HG03565 (cell line): ENCODE measurements around the gene STOX2.

Experiments
- ATAC-seq: cut with Tn5 transposase; IDR thresholded peaks from one replicate; pipeline ENCODE4 v1.9.1; 2021; ENCODE audit warnings: mild to moderate bottlenecking, moderate library complexity; ENCODE audit not compliant: unreplicated experiment

STOX2 gene

GRCh38 chr4:183984566-183984965, 79.5 kb downstream of the STOX2 start:
- no peak for ATAC-seq

- no peak for ATAC-seq
Observed at GRCh38 chr4:183985786-183986185, 80.7 kb downstream of the STOX2 start.

- ATAC-seq = no peak
Observed at GRCh38 chr4:183986291-183986970, 81.3 kb downstream of the STOX2 start.

- ATAC-seq = no peak
Observed at GRCh38 chr4:183986971-183987946, 82.2 kb downstream of the STOX2 start.

DNA sequence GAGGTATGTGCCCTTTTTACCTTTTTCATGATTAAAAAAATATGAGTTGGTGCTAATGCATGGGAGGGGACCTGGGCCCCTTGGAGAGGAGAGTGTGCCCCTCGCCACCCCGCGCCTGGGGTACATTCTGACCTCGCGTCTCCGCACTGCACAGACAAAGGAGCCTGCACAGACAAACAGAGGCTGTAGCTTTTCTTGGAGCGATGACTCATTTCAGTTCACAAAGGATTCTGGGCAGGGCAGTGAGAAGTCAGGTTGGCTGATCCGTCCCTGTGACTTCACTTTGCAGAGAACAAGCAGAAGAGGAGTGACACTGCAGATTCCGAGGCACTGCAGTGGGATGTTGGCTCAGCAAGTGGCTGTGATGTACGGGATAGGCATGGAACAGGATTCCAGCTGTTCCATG, 82.9 kb downstream of the STOX2 start:
- ATAC-seq = no peak

DNA sequence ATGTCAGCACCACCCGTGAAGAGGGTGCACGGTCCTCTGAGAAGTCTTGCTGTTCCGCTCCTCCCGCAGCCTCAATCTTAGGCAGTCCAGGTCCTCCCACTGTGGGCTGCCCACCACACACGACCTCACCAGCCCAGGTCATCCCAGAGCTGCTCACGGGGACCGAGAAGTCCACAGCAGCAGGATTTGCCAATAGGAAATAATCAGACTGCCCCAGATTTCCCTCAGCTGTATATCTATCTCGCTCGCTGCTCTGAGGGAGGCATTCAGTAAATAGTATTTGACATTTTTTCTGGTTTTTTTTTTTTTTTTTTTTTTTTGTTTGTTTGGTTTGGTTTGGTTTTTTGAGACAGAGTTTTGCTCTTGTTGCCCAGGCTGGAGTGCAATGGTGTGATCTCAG, 83.8 kb downstream of the STOX2 start:
- no peak for ATAC-seq

DNA sequence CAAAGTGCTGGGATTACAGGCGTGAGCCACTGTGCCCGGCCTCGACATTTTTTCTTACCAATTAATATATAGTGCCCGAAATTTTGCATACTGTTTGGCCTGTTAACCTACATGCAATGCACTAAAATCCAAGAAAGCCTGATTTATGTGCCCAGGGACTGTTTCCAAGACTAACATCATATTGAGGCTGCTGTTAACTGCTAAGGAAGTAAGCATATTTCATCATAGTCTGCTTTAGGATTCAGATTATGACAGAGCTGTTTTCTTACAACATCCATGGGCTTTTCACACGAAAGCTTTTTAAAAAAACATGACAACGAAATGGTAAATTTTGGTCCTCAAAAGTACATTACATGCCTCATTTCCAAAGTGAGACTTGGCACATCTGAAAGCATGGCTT, 84.4 kb downstream of the STOX2 start:
- no peak for ATAC-seq

DNA sequence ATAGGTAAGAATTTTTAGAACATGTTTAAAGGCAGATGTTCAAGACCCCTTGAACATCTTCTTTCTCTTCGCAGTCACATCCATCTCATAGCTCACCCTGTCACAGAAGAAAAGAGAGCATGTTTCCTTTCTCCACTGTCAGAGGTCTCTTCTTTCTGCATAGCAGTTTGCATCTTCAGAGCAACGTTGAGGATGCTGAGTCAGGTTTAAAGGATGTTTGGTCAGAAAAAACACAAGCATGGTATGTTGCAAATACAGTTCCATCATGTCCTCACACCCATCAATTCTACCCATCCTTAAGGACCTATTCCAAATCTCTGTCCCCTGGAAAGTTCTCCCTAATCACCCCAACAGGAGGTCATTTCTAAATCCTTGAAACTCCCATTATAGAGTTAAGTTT, 84.8 kb downstream of the STOX2 start:
- ATAC-seq = no peak

GRCh38 chr4:183993676-183994075, 88.6 kb downstream of the STOX2 start:
- no peak for ATAC-seq

- ATAC-seq = no peak
Observed at GRCh38 chr4:183995570-183995969, 90.5 kb downstream of the STOX2 start.

- ATAC-seq = no peak
Observed at GRCh38 chr4:183996868-183997267, 91.8 kb downstream of the STOX2 start.

DNA sequence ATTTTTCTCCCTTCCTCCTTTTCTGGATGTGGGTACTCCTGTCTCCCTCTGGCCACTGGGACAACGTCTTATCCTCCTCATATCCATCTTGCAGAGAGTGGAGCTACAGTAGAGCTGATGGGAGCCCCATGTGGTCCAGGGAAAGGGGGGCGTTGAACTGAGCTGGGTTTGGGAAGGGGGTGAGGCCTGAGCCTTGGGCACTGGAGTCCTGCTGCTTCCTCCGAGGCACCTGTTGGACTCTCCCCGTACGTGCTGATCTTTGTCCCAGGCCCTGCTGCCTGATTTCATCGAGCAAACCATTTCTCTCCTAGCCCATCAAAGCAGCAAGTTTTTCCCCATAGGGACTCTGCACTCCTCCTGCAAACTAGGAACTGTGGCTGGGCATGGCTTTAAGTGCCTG, 94.3 kb downstream of the STOX2 start:
- no peak for ATAC-seq

DNA sequence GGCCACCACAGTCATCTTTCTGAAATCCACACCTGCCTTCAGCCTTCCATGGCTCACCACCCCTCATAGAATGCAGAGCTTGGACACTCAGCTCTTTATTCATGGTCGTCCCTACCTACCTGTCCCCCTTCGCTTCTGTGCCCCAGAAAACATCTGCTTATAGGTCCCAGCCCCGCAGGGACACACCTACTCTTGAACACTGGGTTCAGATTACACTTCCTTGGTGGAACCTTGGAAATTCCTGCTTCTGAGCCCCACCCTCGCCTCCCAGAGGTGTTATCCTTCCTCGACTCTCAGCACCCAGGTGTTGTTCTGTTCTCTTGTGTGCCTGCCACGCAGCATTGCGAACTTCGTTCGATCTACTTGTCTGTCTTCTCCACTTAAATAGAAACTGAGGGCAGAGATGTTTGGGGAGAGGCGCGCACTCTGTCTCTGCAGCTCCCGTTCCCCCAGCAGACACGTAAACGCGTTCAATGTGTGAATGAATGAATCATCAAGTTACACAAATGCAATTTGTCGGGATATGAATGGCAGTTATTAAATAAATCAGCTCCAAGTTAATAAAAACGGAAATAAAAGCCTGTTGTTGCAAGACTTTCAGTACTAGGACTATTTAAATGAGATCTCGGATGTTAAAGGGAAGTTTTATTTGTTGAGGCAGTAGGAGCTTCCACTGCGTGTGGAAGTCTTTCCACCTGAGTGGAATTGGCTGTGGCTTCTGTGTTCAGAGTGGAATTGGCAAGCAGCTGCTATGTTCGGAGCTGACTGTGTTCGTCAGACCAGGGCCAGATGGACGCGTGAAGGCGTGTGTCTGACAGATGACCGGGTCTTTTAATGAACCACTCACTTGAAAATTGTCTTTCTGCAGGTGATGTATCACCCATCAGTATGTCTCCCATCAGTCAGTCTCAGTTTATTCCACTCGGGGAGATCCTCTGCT, 95.6 kb downstream of the STOX2 start:
- ATAC-seq = no peak

GRCh38 chr4:184003433-184003832, 98.3 kb downstream of the STOX2 start:
- no peak for ATAC-seq

DNA sequence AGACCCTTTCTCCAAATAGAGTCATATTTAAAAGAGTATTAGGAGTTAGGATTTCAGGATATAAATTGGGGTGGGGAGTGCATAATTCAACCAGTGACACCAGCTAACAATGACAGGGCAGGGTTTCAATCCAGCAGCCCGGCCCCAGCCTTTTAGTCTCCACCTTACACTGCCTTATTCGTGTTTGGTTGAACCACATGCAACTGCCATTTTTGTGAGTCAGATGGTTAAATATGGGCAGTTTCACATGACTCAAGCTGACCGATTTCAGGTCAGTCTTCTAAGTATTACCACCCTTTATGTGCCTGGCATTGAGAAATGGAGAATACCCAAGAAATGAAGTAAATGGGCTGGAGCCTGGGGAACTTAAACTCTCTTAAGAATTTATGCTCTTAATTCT, 102.8 kb downstream of the STOX2 start:
- ATAC-seq = no peak

GRCh38 chr4:184010696-184011095, 105.6 kb downstream of the STOX2 start:
- ATAC-seq = no peak

- no peak for ATAC-seq
Observed at GRCh38 chr4:184011826-184012380, 106.8 kb downstream of the STOX2 start.

- no peak for ATAC-seq
Observed at GRCh38 chr4:184012937-184013336, 107.8 kb downstream of the STOX2 start.

- no peak for ATAC-seq
Observed at GRCh38 chr4:184014301-184014700, 109.2 kb downstream of the STOX2 start.

DNA sequence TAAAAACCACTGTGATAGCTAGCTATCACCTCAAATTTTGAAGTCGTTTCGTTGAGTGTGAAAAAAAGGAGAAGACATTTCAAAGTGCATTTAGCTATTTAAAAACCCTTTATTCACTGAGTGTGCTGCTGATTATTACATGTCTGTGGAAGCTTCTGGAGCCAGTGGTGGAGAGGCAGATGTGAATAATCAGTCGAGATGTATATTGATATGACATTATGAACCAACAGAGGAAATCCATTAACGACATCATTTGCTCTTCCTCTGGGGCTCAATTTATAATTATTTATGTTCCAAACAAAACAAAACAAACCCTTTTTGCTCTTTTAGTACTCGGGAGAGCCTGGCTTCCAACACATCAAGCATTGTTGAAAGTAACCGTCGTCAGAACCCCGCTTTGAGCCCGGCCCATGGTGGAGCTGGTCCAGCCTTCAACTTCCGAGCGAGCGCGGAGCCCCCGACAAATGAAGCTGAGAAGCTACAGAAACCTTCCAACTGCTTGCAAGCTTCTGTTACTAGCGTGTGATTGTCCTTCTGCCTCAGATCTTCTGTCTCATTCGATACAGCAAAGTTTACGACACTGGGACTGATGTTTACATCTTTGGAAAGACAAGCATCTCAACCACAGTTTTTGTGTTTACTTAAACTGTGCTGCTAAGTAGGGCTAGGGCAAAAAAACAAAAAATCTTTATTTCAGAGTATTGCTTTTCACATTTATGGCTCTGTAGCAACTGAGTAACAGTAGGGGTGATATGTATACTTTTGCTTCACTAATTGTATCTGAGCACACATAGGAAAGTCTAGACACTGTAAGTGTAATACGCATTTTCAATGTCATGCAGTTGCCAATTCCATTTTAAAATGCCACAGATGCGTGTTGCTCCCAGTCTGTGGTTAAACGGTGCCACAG, 111.9 kb downstream of the STOX2 start:
- ATAC-seq = no peak
